A549 (cell line): Measurements from ENCODE around the gene HMGN5. TPM values are rescaled to one million over a fixed set of nuclear protein-coding genes. Genes with fewer than 3 reads are reported as not detected.

Experiments used
- ATAC-seq, 2 experiments: fragments of 200-7000 bp in 1 of 2; fragments of >200 bp in 1 of 2; cut with Nextera tagmentation in 1 of 2; cut with Tn5 transposase in 1 of 2; 3 replicates each; pipeline versions ENCODE4 v1.8.0 to v1.9.1; 2018 to 2020; ENCODE audit warnings: mild to moderate bottlenecking in 1 of 2, moderate library complexity in 1 of 2
- CTCF ChIA-PET: fragments of 300-600 bp; sonication (Branson Sonifier 250); formaldehyde crosslinking; extraction: SDS; loops from one replicate; lab custom pipeline; 2021; ENCODE audit warnings: antibody characterized with exemption, inconsistent platforms; lab: Yijun Ruan, JAX
- POLR2A ChIA-PET: fragments of 350-600 bp; formaldehyde crosslinking; extraction: SDS; loops from one replicate; lab custom pipeline; 2021; ENCODE audit warnings: antibody characterized with exemption, inconsistent platforms; lab: Yijun Ruan, JAX
- DNase-seq, 2 experiments: peaks; one replicate each; pipeline versions ENCODE4 v3.0.0 to v3.0.0-alpha.2; 2011 to 2016; ENCODE audit warnings: low read depth in 1 of 2, low spot score in 1 of 2
- FAIRE-seq: peaks from 2 replicates; lab custom pipeline; 2011; peaks lifted over from hg19 to GRCh38; lab: Jason Lieb, UNC
- H3K27ac ChIP-seq, 2 experiments: fragments of >200 bp; sonication (Bioruptor Twin); formaldehyde crosslinking; 3 replicates each; pipeline ENCODE4 v1.5.1; 2016 to 2017
- H3K4me1 ChIP-seq: fragments of >200 bp; sonication (Bioruptor Twin); formaldehyde crosslinking; 3 replicates; pipeline ENCODE4 v1.6.1; 2016
- H3K4me2 ChIP-seq: fragments of >200 bp; sonication (Bioruptor Twin); formaldehyde crosslinking; 3 replicates; pipeline ENCODE4 v1.6.1; 2016
- H3K4me3 ChIP-seq: fragments of >200 bp; sonication (Bioruptor Twin); formaldehyde crosslinking; 3 replicates; pipeline ENCODE4 v1.5.1; 2016
- H3K9me3 ChIP-seq: fragments of >200 bp; sonication (Bioruptor Twin); formaldehyde crosslinking; 3 replicates; pipeline ENCODE4 v1.6.1; 2016
- CBX2 ChIP-seq: fragments of 200-600 bp; sonication (generic); IDR thresholded peaks from 2 replicates; pipeline ENCODE4 v1.6.1; 2016; ENCODE audit warnings: low read depth, mild to moderate bottlenecking, borderline replicate concordance
- CEBPB ChIP-seq, 2 experiments: fragments of >200 bp in 1 of 2; sonication (Bioruptor Twin) in 1 of 2; formaldehyde crosslinking in 1 of 2; IDR thresholded peaks; 2 replicates each; pipeline ENCODE4 v1.6.1; 2012 to 2016
- CHD2 ChIP-seq: fragments of 150-350 bp; IDR thresholded peaks from 2 replicates; pipeline ENCODE4 v1.6.1; 2014; ENCODE audit warnings: low read length; ENCODE audit not compliant: partially characterized antibody
- CHD4 ChIP-seq: fragments of 200-600 bp; sonication (generic); IDR thresholded peaks from 2 replicates; pipeline ENCODE4 v1.6.1; 2016; ENCODE audit warnings: antibody characterized with exemption, mild to moderate bottlenecking, borderline replicate concordance
- E2F6 ChIP-seq: IDR thresholded peaks from 2 replicates; pipeline ENCODE4 v1.6.1; 2012; ENCODE audit warnings: low read depth, borderline replicate concordance
- EP300 ChIP-seq, 2 experiments: fragments of >200 bp; sonication (Bioruptor Twin); formaldehyde crosslinking; IDR thresholded peaks; 2 replicates in 1 of 2; 3 replicates in 1 of 2; pipeline ENCODE4 v1.6.1; 2016 to 2017
- GATA3 ChIP-seq: IDR thresholded peaks from 2 replicates; pipeline ENCODE4 v1.6.1; 2012; ENCODE audit warnings: borderline replicate concordance
- HDAC2 ChIP-seq: fragments of 200-600 bp; sonication (generic); IDR thresholded peaks from 2 replicates; pipeline ENCODE4 v1.6.1; 2016
- HEYL ChIP-seq: fragments of 250-450 bp; sonication (Bioruptor Pico); IDR thresholded peaks from 2 replicates; pipeline ENCODE4 v1.8.0; 2021; ENCODE audit warnings: mild to moderate bottlenecking, moderate library complexity
- HOXB5 ChIP-seq: fragments of 250-450 bp; sonication (Bioruptor Pico); IDR thresholded peaks from 2 replicates; pipeline ENCODE4 v1.5.0; 2020; ENCODE audit warnings: mild to moderate bottlenecking, moderate library complexity
- JUNB ChIP-seq: fragments of >200 bp; sonication (Bioruptor Twin); formaldehyde crosslinking; IDR thresholded peaks from 2 replicates; pipeline ENCODE4 v1.6.1; 2016
- KDM5A ChIP-seq: fragments of 200-600 bp; sonication (generic); IDR thresholded peaks from 2 replicates; pipeline ENCODE4 v1.6.1; 2016; ENCODE audit warnings: antibody characterized with exemption, mild to moderate bottlenecking
- MYC ChIP-seq: IDR thresholded peaks from 2 replicates; pipeline ENCODE4 v1.6.1; 2012; ENCODE audit warnings: mild to moderate bottlenecking, inconsistent platforms, low read length, improper control_type of control experiment, borderline replicate concordance
- PBX3 ChIP-seq: IDR thresholded peaks from 2 replicates; pipeline ENCODE4 v1.6.1; 2012
- PHF8 ChIP-seq: fragments of 200-600 bp; sonication (generic); IDR thresholded peaks from 2 replicates; pipeline ENCODE4 v1.6.1; 2016; ENCODE audit warnings: low read depth, mild to moderate bottlenecking, antibody characterized with exemption, moderate library complexity, borderline replicate concordance
- TP53 ChIP-seq: fragments of 250-450 bp; sonication (Bioruptor Pico); IDR thresholded peaks from 2 replicates; pipeline ENCODE4 v1.5.0; 2021; ENCODE audit warnings: mild to moderate bottlenecking, moderate library complexity
- USF2 ChIP-seq: fragments of 450-650 bp; IDR thresholded peaks from 2 replicates; pipeline ENCODE4 v1.6.1; 2014; ENCODE audit warnings: antibody characterized with exemption
- WGBS: methylation state at CpG from one replicate; pipeline ENCODE4 v1.1.6; 2017; ENCODE audit errors: missing lambda C conversion rate; 5-methylcytosine and 5-hydroxymethylcytosine counted together
- polyA plus RNA-seq, 4 experiments: library from polyadenylated mRNA; depleted of rRNA in 3 of 4; stranded (reverse); fragments of >200 nt; fragmentation: RNase III in 1 of 4; extraction: RNeasy Plus Mini Kit Qiagen cat#74134 plus additional on column Dnase treatment in 1 of 4; gene quantifications; 2 replicates in 3 of 4; 3 replicates in 1 of 4; pipeline ENCODE4 v1.2.3, GENCODE V29; 2011 to 2017
- TF ChIP-seq, protein P1 (sequence below): fragments of >200 bp; sonication (Bioruptor Twin); formaldehyde crosslinking; IDR thresholded peaks from 3 replicates; pipeline ENCODE4 v1.6.1; 2016
- TF ChIP-seq, protein P2 (sequence below): fragments of >200 bp; sonication (Bioruptor Twin); formaldehyde crosslinking; IDR thresholded peaks from 2 replicates; pipeline ENCODE4 v1.6.1; 2016
- TF ChIP-seq, protein P3 (sequence below): IDR thresholded peaks from 2 replicates; pipeline ENCODE4 v1.6.1; 2012

HMGN5 gene
- polyA plus RNA-seq, 2 of the 4 experiments (the other 2 are of a cell fraction): 4.4 to 5.2 TPM

DNA sequence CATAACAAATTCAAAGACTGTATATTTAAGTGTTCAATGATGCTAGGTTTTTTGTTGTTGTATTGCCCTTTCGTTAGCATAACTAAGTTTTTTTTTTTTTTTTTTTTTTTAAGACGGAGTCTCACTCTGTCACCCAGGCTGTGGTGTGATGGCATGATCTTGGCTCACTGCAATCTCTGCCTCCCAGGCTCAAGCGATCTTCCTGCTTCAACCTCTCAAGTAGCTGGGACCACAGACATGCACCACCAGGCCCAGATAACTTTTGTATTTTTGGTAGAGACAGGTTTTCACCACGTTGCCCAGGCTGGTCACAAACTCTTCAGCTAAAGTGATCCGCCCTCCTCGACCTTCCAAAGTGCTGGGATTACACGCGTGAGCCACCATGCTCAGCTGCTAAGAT, 7.2 kb upstream of the HMGN5 start:
- ChIA-PET CTCF (no interaction called here), POLR2A (no interaction called here)

GRCh38 chrX:81206476-81206875, 4.8 kb upstream of the HMGN5 start:
- Histone ChIP-seq H3K4me1 (peaks cover 8% of the 10 kb centered on the region; the same call in 1 of the 3 replicates), H3K9me3 (no peaks in the 10 kb centered on the region), H3K27ac (no peak overlapping the region), H3K4me3 (no peak overlapping the region), H3K4me2 (no peak overlapping the region)
- ATAC-seq (no peak), FAIRE-seq (no peak), DNase-seq (no peak)
- TF ChIP-seq TP53 (CRISPR knock-in tag) (no peak), CHD4 (no peak), CEBPB (IDR thresholded peaks at IDR 0.05) (no peak), GATA3 (no peak), USF2 (no peak), MYC (no peak), CBX2 (no peak), CHD2 (no peak)
- TF ChIP-seq, protein P1, sequence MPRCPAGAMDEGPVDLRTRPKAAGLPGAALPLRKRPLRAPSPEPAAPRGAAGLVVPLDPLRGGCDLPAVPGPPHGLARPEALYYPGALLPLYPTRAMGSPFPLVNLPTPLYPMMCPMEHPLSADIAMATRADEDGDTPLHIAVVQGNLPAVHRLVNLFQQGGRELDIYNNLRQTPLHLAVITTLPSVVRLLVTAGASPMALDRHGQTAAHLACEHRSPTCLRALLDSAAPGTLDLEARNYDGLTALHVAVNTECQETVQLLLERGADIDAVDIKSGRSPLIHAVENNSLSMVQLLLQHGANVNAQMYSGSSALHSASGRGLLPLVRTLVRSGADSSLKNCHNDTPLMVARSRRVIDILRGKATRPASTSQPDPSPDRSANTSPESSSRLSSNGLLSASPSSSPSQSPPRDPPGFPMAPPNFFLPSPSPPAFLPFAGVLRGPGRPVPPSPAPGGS: no peak
- TF ChIP-seq, protein P2, sequence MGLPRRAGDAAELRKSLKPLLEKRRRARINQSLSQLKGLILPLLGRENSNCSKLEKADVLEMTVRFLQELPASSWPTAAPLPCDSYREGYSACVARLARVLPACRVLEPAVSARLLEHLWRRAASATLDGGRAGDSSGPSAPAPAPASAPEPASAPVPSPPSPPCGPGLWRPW: no peak
- ChIA-PET CTCF (interaction anchor here (1.2 kb wide), 1 partner anchor 11 kb away, joined by 4 read pairs; no protein-coding TSS in a partner anchor), POLR2A (no interaction called here)
- WGBS: 69% methylated on average over 1 of the region's 1 CpG

More for the DNA sequence above, 7.2 kb upstream of the HMGN5 start:
- DNase-seq (no peak), FAIRE-seq (no peak), ATAC-seq (no peak)
- Histone ChIP-seq H3K4me1 (no peaks in the 10 kb centered on the region), H3K9me3 (no peaks in the 10 kb centered on the region), H3K4me3 (no peak overlapping the region), H3K4me2 (no peak overlapping the region), H3K27ac (no peak overlapping the region)
- TF ChIP-seq, protein P1: no peak
- 89% methylated on average over 8 of the region's 8 CpGs for WGBS

DNA sequence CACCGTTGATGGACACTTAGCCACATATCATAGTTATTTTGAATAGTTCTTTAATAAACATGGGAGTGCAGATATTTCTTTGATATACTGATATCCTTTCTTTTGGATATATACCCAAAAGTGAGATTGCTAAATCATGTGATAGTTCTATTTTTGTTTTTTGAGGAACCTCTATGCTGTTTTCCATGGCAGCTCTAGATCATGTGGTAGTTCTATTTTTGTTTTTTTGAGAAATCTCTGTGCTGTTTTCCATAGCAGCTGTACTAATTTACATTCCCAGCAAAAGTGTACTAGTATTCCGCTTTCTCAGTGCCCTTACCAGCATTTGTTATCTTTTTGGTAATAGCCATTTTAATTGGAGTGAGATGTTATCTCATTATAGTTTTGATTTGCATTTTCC, 3.8 kb upstream of the HMGN5 start:
- POLR2A ChIA-PET: no interaction called here
- CTCF ChIA-PET: no interaction called here
- Histone ChIP-seq H3K4me1 (peaks cover 12% of the 10 kb centered on the region; the same call in 1 of the 3 replicates), H3K27ac (no peak overlapping the region), H3K4me2 (no peak overlapping the region), H3K9me3 (no peaks in the 10 kb centered on the region), H3K4me3 (no peak overlapping the region)
- FAIRE-seq (no peak), ATAC-seq (no peak), DNase-seq (no peak)
- no peak for TF ChIP-seq PBX3
- no peak for TF ChIP-seq PHF8
- no peak for TF ChIP-seq JUNB
- TF ChIP-seq USF2: no peak
- no peak for TF ChIP-seq HOXB5 (CRISPR knock-in tag)
- TF ChIP-seq MYC: no peak
- TF ChIP-seq CEBPB (IDR thresholded peaks at IDR 0.05): no peak
- TF ChIP-seq KDM5A: no peak
- TF ChIP-seq HEYL (CRISPR knock-in tag): no peak
- TF ChIP-seq, protein P1: no peak
- TF ChIP-seq E2F6: no peak
- TF ChIP-seq HDAC2: no peak
- no peak for TF ChIP-seq CHD2
- TF ChIP-seq EP300 (IDR thresholded peaks at IDR 0.05): no peak
- TF ChIP-seq, protein P3, sequence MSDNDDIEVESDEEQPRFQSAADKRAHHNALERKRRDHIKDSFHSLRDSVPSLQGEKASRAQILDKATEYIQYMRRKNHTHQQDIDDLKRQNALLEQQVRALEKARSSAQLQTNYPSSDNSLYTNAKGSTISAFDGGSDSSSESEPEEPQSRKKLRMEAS: no peak
- 79% methylated on average over 2 of the region's 2 CpGs for WGBS
